GM12878 (cell line): ENCODE results near the gene RASGRF2. TPM values are rescaled to one million over a fixed set of nuclear protein-coding genes. Genes with fewer than 3 reads are reported as not detected.

Experiments
- ATAC-seq: fragments of 200-7000 bp; cut with Tn5 transposase; 3 replicates; pipeline ENCODE4 v1.9.1; 2020; ENCODE audit warnings: mild to moderate bottlenecking, moderate library complexity
- BruUV-seq: library from RNA; stranded (reverse); fragments of 400-500 nt; replicated peaks from 2 replicates; lab custom pipeline; 2021; lab: Mats Ljungman, UMichigan
- CTCF ChIA-PET: fragments of 300-600 bp; sonication (Branson Sonifier 250); formaldehyde crosslinking; extraction: SDS; loops from one replicate; lab custom pipeline; 2021; ENCODE audit warnings: inconsistent platforms; lab: Yijun Ruan, JAX
- POLR2A ChIA-PET: fragments of 350-600 bp; formaldehyde crosslinking; extraction: SDS; loops from one replicate; lab custom pipeline; 2021; ENCODE audit warnings: inconsistent platforms; lab: Charles Lee
- RAD21 ChIA-PET: fragments of 300-600 bp; sonication (Branson Sonifier 250); formaldehyde crosslinking; loops from one replicate; lab custom pipeline; 2023; ENCODE audit warnings: antibody characterized with exemption; ENCODE audit not compliant: unreplicated experiment; lab: Charles Lee
- SMC1A ChIA-PET: fragments of 300-600 bp; sonication (Branson Sonifier 250); formaldehyde crosslinking; loops from one replicate; lab custom pipeline; 2023; ENCODE audit not compliant: unreplicated experiment, uncharacterized antibody; lab: Charles Lee
- DNase-seq: peaks from one replicate; pipeline ENCODE4 v3.0.0-alpha.2; 2011; ENCODE audit warnings: low read depth, low spot score
- FAIRE-seq: peaks from 3 replicates; lab custom pipeline; 2011; peaks lifted over from hg19 to GRCh38; lab: Jason Lieb, UNC
- H2AFZ ChIP-seq: 2 replicates; pipeline ENCODE4 v1.6.0; 2011; ENCODE audit warnings: low read depth, low read length, control low read depth; ENCODE audit not compliant: control insufficient read depth
- H3K27ac ChIP-seq: 2 replicates; pipeline ENCODE4 v1.5.1; 2011; ENCODE audit warnings: control low read depth; ENCODE audit not compliant: control insufficient read depth, insufficient read depth
- H3K27me3 ChIP-seq, 2 experiments: replicated peaks in 1 of 2; 2 replicates each; pipeline versions ENCODE4 v1.6.0 to v1.6.1; 2011; ENCODE audit warnings: low read length in 1 of 2; ENCODE audit not compliant: control insufficient read depth in 2 of 2, insufficient read depth in 2 of 2
- H3K36me3 ChIP-seq, 2 experiments: 2 replicates each; pipeline ENCODE4 v1.5.1; 2011; ENCODE audit warnings: low read length in 1 of 2; ENCODE audit not compliant: control insufficient read depth in 2 of 2, insufficient read depth in 2 of 2
- H3K4me1 ChIP-seq: 2 replicates; pipeline ENCODE4 v1.6.1; 2011; ENCODE audit warnings: mild to moderate bottlenecking, low read length, moderate library complexity, mixed read lengths; ENCODE audit not compliant: control insufficient read depth, insufficient read depth
- H3K4me2 ChIP-seq: 2 replicates; pipeline ENCODE4 v1.6.0; 2011; ENCODE audit warnings: control low read depth; ENCODE audit not compliant: control insufficient read depth, insufficient read depth
- H3K4me3 ChIP-seq: fragments of 200-600 bp; sonication (generic); 2 replicates; pipeline ENCODE4 v1.5.1; 2016
- H3K79me2 ChIP-seq: 2 replicates; pipeline ENCODE4 v1.6.0; 2011; ENCODE audit warnings: low read length; ENCODE audit not compliant: control insufficient read depth, insufficient read depth
- H3K9ac ChIP-seq: 2 replicates; pipeline ENCODE4 v1.8.0; 2011; ENCODE audit warnings: low read length, control low read depth, mixed read lengths; ENCODE audit not compliant: control insufficient read depth, insufficient read depth
- H3K9me3 ChIP-seq: replicated peaks from 3 replicates; pipeline ENCODE4 v1.5.1; 2011; ENCODE audit warnings: mild to moderate bottlenecking, low read length; ENCODE audit not compliant: control insufficient read depth, insufficient read depth
- H4K20me1 ChIP-seq: 2 replicates; pipeline ENCODE4 v1.6.0; 2011; ENCODE audit not compliant: control insufficient read depth, insufficient read depth
- EGR1 ChIP-seq, 2 experiments: IDR thresholded peaks; 1 replicate in 1 of 2; 2 replicates in 1 of 2; pipeline ENCODE4 v1.6.1; 2011 to 2012; ENCODE audit warnings: low read depth in 2 of 2, low read length in 2 of 2, borderline replicate concordance in 1 of 2, mild to moderate bottlenecking in 1 of 2, moderate library complexity in 1 of 2
- ESRRA ChIP-seq: IDR thresholded peaks from 2 replicates; pipeline ENCODE4 v1.6.1; 2012; ENCODE audit warnings: mild to moderate bottlenecking, low read length, improper control_type of control experiment
- FOS ChIP-seq: IDR thresholded peaks from 3 replicates; pipeline ENCODE4 v1.6.1; 2011; ENCODE audit warnings: borderline replicate concordance; ENCODE audit not compliant: insufficient read length; ENCODE audit errors: extremely low read depth
- HDAC6 ChIP-seq: fragments of 200-600 bp; sonication (generic); IDR thresholded peaks from one replicate; pipeline ENCODE4 v1.8.0; 2017; ENCODE audit warnings: antibody characterized with exemption; ENCODE audit not compliant: unreplicated experiment
- IRF4 ChIP-seq: IDR thresholded peaks from 2 replicates; pipeline ENCODE4 v1.6.1; 2011; ENCODE audit warnings: low read depth, low read length
- JUNB ChIP-seq: IDR thresholded peaks from 2 replicates; pipeline ENCODE4 v1.6.1; 2016; ENCODE audit warnings: antibody characterized with exemption, mild to moderate bottlenecking
- MEF2A ChIP-seq: IDR thresholded peaks from 2 replicates; pipeline ENCODE4 v1.6.1; 2011; ENCODE audit warnings: low read depth, mild to moderate bottlenecking, low read length, moderate library complexity; ENCODE audit not compliant: insufficient read depth
- PAX5 ChIP-seq: IDR thresholded peaks from 2 replicates; pipeline ENCODE4 v1.6.1; 2011; ENCODE audit warnings: low read depth, low read length, borderline replicate concordance
- POU2F2 ChIP-seq: IDR thresholded peaks from 3 replicates; pipeline ENCODE4 v1.6.1; 2011; ENCODE audit warnings: low read depth, mild to moderate bottlenecking, low read length, borderline replicate concordance
- RAD51 ChIP-seq: fragments of 450-650 bp; IDR thresholded peaks from 2 replicates; pipeline ENCODE4 v1.6.1; 2016; ENCODE audit warnings: moderate library complexity, mild to moderate bottlenecking, inconsistent platforms
- RUNX3 ChIP-seq: IDR thresholded peaks from 2 replicates; pipeline ENCODE4 v1.6.1; 2012; ENCODE audit warnings: low read length, inconsistent platforms
- TBL1XR1 ChIP-seq: IDR thresholded peaks from 2 replicates; pipeline ENCODE4 v1.6.1; 2012; ENCODE audit warnings: low read depth, low read length, improper control_type of control experiment
- TCF12 ChIP-seq: IDR thresholded peaks from 2 replicates; pipeline ENCODE4 v1.6.1; 2011; ENCODE audit warnings: low read depth, mild to moderate bottlenecking, low read length
- TCF3 ChIP-seq: IDR thresholded peaks from 2 replicates; pipeline ENCODE4 v1.6.1; 2012; ENCODE audit warnings: low read depth, mild to moderate bottlenecking, low read length, borderline replicate concordance; ENCODE audit not compliant: insufficient read depth
- TCF7 ChIP-seq: IDR thresholded peaks from 2 replicates; pipeline ENCODE4 v1.6.1; 2014; ENCODE audit warnings: antibody characterized with exemption, borderline replicate concordance
- WRNIP1 ChIP-seq: IDR thresholded peaks from 2 replicates; pipeline ENCODE4 v1.6.1; 2011; ENCODE audit warnings: low read depth, low read length, improper control_type of control experiment, borderline replicate concordance
- ZBED1 ChIP-seq: IDR thresholded peaks from 2 replicates; pipeline ENCODE4 v1.6.1; 2016; ENCODE audit warnings: borderline replicate concordance
- WGBS: methylation state at CpG from one replicate; pipeline ENCODE4 v1.1.6; 2016; ENCODE audit warnings: low lambda C conversion rate; ENCODE audit not compliant: insufficient replicate concordance, insufficient coverage; ENCODE audit errors: missing lambda C conversion rate; 5-methylcytosine and 5-hydroxymethylcytosine counted together
- in situ Hi-C: fragments of 300-500 bp; cut with MboI; formaldehyde crosslinking; loops from 9 replicates; pipeline ENCODE4 v1.14.3; 2018; ENCODE audit warnings: mixed read lengths
- intact Hi-C: fragments of 100-400 bp; cut with micrococcal nuclease; formaldehyde crosslinking; loops from one replicate; pipeline ENCODE4 v1.14.2; 2022; ENCODE audit not compliant: unreplicated experiment
- polyA plus RNA-seq, 11 experiments: library from polyadenylated mRNA; depleted of rRNA in 4 of 11; unstranded in 6 of 11; stranded (reverse) in 5 of 11; fragments of >200 nt; fragmentation: Nextera tagmentation in 4 of 11; fragmentation: Illumina TruSeq in 1 of 11; extraction: Ambion mirVana in 4 of 11; extraction: Trizol in 1 of 11; gene quantifications; 1 replicate in 1 of 11; 2 replicates in 10 of 11; pipeline versions ENCODE4 v1.2.1 to v1.2.3, GENCODE V29; 2011 to 2016; ENCODE audit warnings: inconsistent platforms in 2 of 11, missing spikeins in 2 of 11, low read depth in 1 of 11
- total RNA-seq, 4 experiments: library from RNA; depleted of rRNA in 3 of 4; stranded (reverse); fragments of >200 nt in 3 of 4; fragmentation: Illumina TruSeq in 1 of 4; extraction: Trizol in 1 of 4; gene quantifications; 2 replicates each; pipeline versions ENCODE4 v1.2.1 to v1.2.3, GENCODE V29; 2013 to 2021
- TF ChIP-seq, protein P1 (sequence below): fragments of 450-650 bp; IDR thresholded peaks from 2 replicates; pipeline ENCODE4 v1.6.1; 2017; ENCODE audit warnings: mild to moderate bottlenecking
- TF ChIP-seq, protein P2 (sequence below): fragments of 450-650 bp; IDR thresholded peaks from 2 replicates; pipeline ENCODE4 v1.6.1; 2017; ENCODE audit warnings: mild to moderate bottlenecking, moderate library complexity

Gene RASGRF2
- total and polyA plus RNA-seq, 10 of the 15 experiments (the other 5 are each of a cell fraction or from before 2014, with no cell fraction given), result 0.05 to 0.24 (median 0.07) TPM

DNA sequence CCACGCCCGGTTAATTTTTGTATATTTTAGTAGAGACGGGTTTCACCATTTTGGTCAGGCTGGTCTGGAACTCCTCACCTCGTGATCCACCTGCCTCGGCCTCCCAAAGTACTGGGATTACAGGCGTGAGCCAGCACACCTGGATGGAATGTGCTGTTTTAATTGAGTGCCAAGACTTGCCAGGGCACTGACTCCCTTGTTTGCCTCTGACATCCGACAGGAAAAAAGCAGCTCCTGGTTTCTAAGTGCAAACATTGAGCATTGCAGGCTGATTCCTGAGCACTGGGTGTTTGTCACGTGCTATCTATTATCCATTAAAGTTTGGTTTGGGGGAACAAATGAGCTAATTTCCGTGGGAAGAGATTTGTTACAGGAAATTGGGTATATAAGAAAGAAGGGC is 202.3 kb downstream of the RASGRF2 start:
- FAIRE-seq (no peak), DNase-seq (no peak), ATAC-seq (no peak)
- CTCF ChIA-PET, result interaction anchor here (0.8 to 2.2 kb wide), 4 partner anchors 10 to 475 kb away, joined by 3 to 8 read pairs (median 3); no protein-coding TSS in a partner anchor
- no peak overlapping the region for H3K4me2 ChIP-seq
- intact Hi-C loops (loop anchor here (10.0 kb wide), 1 partner anchor 278 kb away; no protein-coding TSS in a partner anchor), in situ Hi-C loops (loop anchor here (10.0 kb wide), 1 partner anchor 458 kb away; no protein-coding TSS in a partner anchor)
- peaks cover 12% of the 10 kb centered on the region for H3K4me1 ChIP-seq
- H3K27ac ChIP-seq, result no peak overlapping the region
- no peaks in the 10 kb centered on the region for H4K20me1 ChIP-seq
- H3K36me3 ChIP-seq, result no peaks in the 10 kb centered on the region
- H3K27me3 ChIP-seq, result no peaks in the 10 kb centered on the region
- SMC1A ChIA-PET, result interaction anchor here (1.1 to 1.6 kb wide), 3 partner anchors 9 to 33 kb away, joined by 3 read pairs; no protein-coding TSS in a partner anchor
- no peak overlapping the region for H3K4me3 ChIP-seq
- no TSS peak for BruUV-seq
- H3K79me2 ChIP-seq, result no peaks in the 10 kb centered on the region
- H2AFZ ChIP-seq, result no peak overlapping the region
- H3K9ac ChIP-seq, result no peak overlapping the region
- WGBS, result 71% methylated on average over 9 of the region's 9 CpGs
- RAD21 ChIA-PET, result interaction anchor here (0.9 to 2.3 kb wide), 2 partner anchors 54 to 475 kb away, joined by 3 to 5 read pairs; no protein-coding TSS in a partner anchor
- POLR2A ChIA-PET, result no interaction called here
- peaks cover 2% of the 10 kb centered on the region; the same call in 2 of the 3 replicates for H3K9me3 ChIP-seq
- TF ChIP-seq FOS (no peak), HDAC6 (no peak), PAX5 (no peak), TCF7 (no peak), RAD51 (no peak), TCF12 (no peak), IRF4 (no peak), TCF3 (no peak), EGR1 (IDR thresholded peaks at IDR 0.05; ENCODE audit: borderline replicate concordance in 1 of 2, low read depth in 2 of 2, low read length in 2 of 2) (no peak), POU2F2 (no peak), ZBED1 (no peak), WRNIP1 (no peak), TBL1XR1 (no peak), JUNB (no peak), ESRRA (no peak), RUNX3 (no peak), MEF2A (no peak)
- TF ChIP-seq, protein P1, sequence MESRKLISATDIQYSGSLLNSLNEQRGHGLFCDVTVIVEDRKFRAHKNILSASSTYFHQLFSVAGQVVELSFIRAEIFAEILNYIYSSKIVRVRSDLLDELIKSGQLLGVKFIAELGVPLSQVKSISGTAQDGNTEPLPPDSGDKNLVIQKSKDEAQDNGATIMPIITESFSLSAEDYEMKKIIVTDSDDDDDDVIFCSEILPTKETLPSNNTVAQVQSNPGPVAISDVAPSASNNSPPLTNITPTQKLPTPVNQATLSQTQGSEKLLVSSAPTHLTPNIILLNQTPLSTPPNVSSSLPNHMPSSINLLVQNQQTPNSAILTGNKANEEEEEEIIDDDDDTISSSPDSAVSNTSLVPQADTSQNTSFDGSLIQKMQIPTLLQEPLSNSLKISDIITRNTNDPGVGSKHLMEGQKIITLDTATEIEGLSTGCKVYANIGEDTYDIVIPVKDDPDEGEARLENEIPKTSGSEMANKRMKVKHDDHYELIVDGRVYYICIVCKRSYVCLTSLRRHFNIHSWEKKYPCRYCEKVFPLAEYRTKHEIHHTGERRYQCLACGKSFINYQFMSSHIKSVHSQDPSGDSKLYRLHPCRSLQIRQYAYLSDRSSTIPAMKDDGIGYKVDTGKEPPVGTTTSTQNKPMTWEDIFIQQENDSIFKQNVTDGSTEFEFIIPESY, result no peak
- TF ChIP-seq, protein P2, sequence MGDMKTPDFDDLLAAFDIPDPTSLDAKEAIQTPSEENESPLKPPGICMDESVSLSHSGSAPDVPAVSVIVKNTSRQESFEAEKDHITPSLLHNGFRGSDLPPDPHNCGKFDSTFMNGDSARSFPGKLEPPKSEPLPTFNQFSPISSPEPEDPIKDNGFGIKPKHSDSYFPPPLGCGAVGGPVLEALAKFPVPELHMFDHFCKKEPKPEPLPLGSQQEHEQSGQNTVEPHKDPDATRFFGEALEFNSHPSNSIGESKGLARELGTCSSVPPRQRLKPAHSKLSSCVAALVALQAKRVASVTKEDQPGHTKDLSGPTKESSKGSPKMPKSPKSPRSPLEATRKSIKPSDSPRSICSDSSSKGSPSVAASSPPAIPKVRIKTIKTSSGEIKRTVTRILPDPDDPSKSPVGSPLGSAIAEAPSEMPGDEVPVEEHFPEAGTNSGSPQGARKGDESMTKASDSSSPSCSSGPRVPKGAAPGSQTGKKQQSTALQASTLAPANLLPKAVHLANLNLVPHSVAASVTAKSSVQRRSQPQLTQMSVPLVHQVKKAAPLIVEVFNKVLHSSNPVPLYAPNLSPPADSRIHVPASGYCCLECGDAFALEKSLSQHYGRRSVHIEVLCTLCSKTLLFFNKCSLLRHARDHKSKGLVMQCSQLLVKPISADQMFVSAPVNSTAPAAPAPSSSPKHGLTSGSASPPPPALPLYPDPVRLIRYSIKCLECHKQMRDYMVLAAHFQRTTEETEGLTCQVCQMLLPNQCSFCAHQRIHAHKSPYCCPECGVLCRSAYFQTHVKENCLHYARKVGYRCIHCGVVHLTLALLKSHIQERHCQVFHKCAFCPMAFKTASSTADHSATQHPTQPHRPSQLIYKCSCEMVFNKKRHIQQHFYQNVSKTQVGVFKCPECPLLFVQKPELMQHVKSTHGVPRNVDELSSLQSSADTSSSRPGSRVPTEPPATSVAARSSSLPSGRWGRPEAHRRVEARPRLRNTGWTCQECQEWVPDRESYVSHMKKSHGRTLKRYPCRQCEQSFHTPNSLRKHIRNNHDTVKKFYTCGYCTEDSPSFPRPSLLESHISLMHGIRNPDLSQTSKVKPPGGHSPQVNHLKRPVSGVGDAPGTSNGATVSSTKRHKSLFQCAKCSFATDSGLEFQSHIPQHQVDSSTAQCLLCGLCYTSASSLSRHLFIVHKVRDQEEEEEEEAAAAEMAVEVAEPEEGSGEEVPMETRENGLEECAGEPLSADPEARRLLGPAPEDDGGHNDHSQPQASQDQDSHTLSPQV, result no peak
